CD4-positive, alpha-beta T cell treated with Interferon alpha-2 for 1 hour (primary cell): Measurements from ENCODE around the gene ANXA6.

Source experiments
- DNase-seq, 2 donors: peaks; one replicate each; pipeline ENCODE4 v3.0.0-alpha.2; 2020 to 2022

Gene ANXA6

GRCh38 chr5:151126199-151126645 lies 31.4 kb downstream of the ANXA6 start:
- peak; percentile 71 to 74 for DNase-seq

GRCh38 chr5:151125421-151125820 lies 32.2 kb downstream of the ANXA6 start:
- DNase-seq = peak; percentile 19 to 33

GRCh38 chr5:151123897-151124751 lies 33.5 kb downstream of the ANXA6 start:
- DNase-seq = peak in 1 of 2 donors; percentile 81

GRCh38 chr5:151122828-151123227 lies 34.8 kb downstream of the ANXA6 start:
- no peak for DNase-seq

- DNase-seq = no peak
Observed at GRCh38 chr5:151121665-151122064, 35.9 kb downstream of the ANXA6 start.

GRCh38 chr5:151121095-151121494 lies 36.5 kb downstream of the ANXA6 start:
- DNase-seq = no peak

- no peak for DNase-seq
Observed at GRCh38 chr5:151118913-151119575, 38.5 kb downstream of the ANXA6 start.

- DNase-seq = peak; percentile 66 to 74
Observed at GRCh38 chr5:151115272-151115905, 42.2 kb downstream of the ANXA6 start.

- no peak for DNase-seq
Observed at GRCh38 chr5:151113651-151114050, 43.9 kb downstream of the ANXA6 start.

- DNase-seq = no peak
Observed at GRCh38 chr5:151110992-151111391, 46.6 kb downstream of the ANXA6 start.

- no peak for DNase-seq
Observed at GRCh38 chr5:151110122-151110681, 47.4 kb downstream of the ANXA6 start.

GRCh38 chr5:151108566-151108965 lies 49.0 kb downstream of the ANXA6 start:
- no peak for DNase-seq

GRCh38 chr5:151107738-151108520 lies 49.6 kb downstream of the ANXA6 start:
- no peak for DNase-seq

- no peak for DNase-seq
Observed at GRCh38 chr5:151107084-151107483, 50.5 kb downstream of the ANXA6 start.

GRCh38 chr5:151106509-151106908 lies 51.1 kb downstream of the ANXA6 start:
- DNase-seq = no peak

GRCh38 chr5:151106043-151106442 lies 51.5 kb downstream of the ANXA6 start:
- DNase-seq = no peak

GRCh38 chr5:151105561-151105960 lies 52.0 kb downstream of the ANXA6 start:
- DNase-seq = no peak

- no peak for DNase-seq
Observed at GRCh38 chr5:151104795-151105194, 52.8 kb downstream of the ANXA6 start.

- DNase-seq = no peak
Observed at GRCh38 chr5:151101746-151102145, 55.8 kb downstream of the ANXA6 start.

- no peak for DNase-seq
Observed at GRCh38 chr5:151101151-151101550, 56.4 kb downstream of the ANXA6 start.

GRCh38 chr5:151100681-151101080 lies 56.9 kb downstream of the ANXA6 start:
- DNase-seq = no peak

- no peak for DNase-seq
Observed at GRCh38 chr5:151098768-151099121, 58.8 kb downstream of the ANXA6 start.
